CD4-positive, alpha-beta T cell treated with Interleukin-10 for 1 hour (primary cell): ENCODE results near the gene SMIM45.
A peak's percentile ranks its signal among the peaks of the same experiment; 100 is the strongest.
"Not testable (repeated sequence)": the region's sequence is repeated elsewhere in the genome, so short reads cannot be mapped to it uniquely, and the experiment has no call there.

Experiments
- DNase-seq: peaks from one replicate; pipeline ENCODE4 v3.0.0-alpha.2; 2020

The SMIM45 gene

DNA sequence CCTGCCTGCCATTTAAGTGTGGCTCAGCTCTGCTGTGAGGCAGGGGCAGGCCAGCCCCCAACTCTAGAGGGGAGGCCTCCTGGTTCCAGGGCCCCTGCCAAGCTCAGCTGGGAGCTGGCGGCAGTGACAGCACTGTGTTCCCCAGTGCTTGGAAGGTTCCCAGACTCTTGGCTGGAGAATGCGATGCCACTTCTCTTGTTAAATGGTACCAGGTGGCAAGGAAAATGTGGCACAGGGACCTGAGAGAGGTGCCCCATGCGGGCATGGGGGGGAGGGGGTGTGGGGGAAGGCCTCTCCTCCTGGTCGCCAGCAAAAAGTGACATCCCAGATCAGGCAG is 17.0 kb upstream of the SMIM45 start:
- no peak for DNase-seq

DNA sequence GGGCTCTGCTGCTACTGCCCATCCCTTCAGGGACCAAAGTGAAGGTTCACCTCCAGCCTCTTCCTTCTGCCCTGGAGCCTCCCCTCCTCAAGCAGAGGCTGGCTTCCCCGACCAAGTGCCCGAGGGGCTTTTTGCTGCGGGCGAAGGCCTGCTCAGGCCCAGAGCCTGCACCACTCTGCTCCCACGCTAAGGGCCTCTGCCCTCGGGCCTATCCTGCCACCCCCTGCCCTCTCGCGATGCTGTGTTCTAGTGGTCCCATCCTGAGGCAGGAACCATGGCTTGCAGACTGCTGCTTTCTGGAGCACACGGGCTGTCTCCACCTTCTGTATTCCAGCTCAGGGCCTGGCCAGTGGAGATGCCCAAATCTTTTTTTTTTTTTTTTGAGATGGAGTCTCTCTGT is 16.4 kb upstream of the SMIM45 start:
- no peak for DNase-seq

GRCh38 chr22:41936894-41937169 is 15.1 kb upstream of the SMIM45 start:
- no peak for DNase-seq

- peak; percentile 98 for DNase-seq
Observed at GRCh38 chr22:41939981-41940831, 11.7 kb upstream of the SMIM45 start.

GRCh38 chr22:41940832-41941765 is 10.9 kb upstream of the SMIM45 start:
- DNase-seq = peak; percentile 92

DNA sequence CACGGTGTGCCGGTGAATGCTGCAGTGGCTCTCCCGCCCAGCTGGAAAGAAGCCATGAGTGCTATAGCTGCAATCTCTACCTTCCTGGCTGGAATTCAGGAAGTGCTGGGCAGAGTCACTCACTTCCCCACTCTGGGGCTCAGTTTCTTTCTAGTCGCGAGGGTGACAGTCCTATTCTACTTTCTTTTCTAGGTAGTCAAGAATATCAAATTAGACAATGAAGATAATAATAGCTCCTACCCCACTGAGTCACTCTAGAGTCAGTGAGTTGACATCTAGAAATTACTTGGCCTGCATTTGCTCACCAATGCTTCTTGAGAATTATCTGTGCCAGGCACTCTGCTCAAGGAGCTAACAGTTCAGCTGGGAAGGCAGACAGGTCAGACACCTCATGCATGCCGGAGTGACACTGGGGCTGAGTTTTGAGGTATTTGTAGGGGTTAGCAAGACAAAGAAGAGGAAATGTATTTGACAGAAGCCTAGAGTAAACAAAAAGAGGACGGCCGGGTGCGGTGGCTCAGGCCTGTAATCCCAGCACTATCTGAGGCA is 8.2 kb upstream of the SMIM45 start:
- DNase-seq = no peak

DNA sequence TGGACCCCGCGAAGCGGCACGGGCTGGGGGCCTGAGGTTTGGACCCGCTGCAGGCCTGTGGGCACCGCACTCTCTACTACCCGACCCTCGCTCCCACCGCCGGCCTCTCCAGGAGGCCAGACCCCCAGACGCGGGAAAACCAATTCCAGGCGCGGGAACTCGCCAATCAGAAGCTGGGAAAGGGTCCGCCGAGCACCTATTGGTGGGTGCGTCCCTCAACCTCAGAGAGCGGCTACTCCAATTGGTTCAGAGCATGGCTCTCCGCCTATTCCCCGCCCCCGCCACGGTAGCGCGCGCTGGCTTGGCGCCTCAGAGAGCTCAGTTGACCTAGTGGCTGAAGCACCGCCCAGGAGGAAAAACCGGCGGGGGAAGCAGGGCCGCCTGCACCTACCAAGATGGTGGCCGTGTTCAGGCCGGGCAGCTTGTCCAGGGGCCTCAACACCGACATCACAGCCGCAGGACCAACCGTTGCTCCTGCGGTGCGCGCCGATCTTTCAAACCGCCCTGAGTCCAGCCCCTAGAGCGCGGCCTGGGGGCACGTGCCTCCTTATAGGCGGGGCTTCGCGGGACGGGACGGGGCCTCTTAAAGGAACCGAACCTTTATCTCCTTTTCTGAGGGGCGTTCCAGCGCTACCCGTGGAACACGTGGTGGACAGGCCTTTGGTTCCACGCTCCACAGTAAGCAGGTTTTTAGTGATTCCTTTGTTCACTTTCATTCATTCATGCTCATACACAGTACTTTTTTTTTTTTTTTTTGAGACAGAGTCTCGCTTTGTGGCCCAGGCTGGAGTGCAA is 5.1 kb upstream of the SMIM45 start, which contains the start of gene CENPM:
CENPM (minus strand) TSS at position 524 of the 795 bp plus-strand sequence; CDS start at position 448, 76 bp downstream.
- peak; percentile 88 for DNase-seq

GRCh38 chr22:41947424-41948080 is 4.4 kb upstream of the SMIM45 start:
- DNase-seq = no peak

DNA sequence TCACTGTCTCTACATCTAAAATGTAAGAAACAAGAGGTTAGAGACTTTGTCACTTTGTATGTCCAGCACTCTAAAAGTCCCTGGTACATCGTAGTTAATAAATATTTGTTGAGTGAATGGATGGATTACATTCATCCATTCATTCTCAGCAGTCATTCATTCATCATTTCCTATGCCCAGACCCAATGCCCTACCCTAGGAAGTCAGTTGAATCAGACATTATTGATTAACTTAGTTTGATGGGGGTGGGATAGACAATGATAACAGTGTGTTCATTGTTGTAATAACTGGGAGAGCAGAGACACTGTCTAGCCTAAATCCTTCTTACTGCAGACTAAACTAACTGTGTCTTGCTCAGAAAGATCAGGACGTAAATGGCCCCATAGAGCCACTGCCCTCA is 3.8 kb upstream of the SMIM45 start:
- no peak for DNase-seq

GRCh38 chr22:41948928-41949296 is 3.0 kb upstream of the SMIM45 start:
- not testable (repeated sequence) for DNase-seq

GRCh38 chr22:41949297-41949965 is 2.5 kb upstream of the SMIM45 start:
- no peak for DNase-seq

GRCh38 chr22:41952713-41953112 is 763 bp downstream of the SMIM45 start:
- DNase-seq = no peak

GRCh38 chr22:41957941-41958556 is 6.1 kb downstream of the SMIM45 start:
- DNase-seq = no peak

- no peak for DNase-seq
Observed at GRCh38 chr22:41963453-41964111, 11.6 kb downstream of the SMIM45 start.

GRCh38 chr22:41964112-41964491 is 12.2 kb downstream of the SMIM45 start:
- DNase-seq = no peak

- no peak for DNase-seq
Observed at GRCh38 chr22:41966225-41966606, 14.3 kb downstream of the SMIM45 start.

- DNase-seq = peak; percentile 67
Observed at GRCh38 chr22:41966607-41967240, 14.8 kb downstream of the SMIM45 start.

- DNase-seq = no peak
Observed at GRCh38 chr22:41968601-41969000, 16.7 kb downstream of the SMIM45 start.

- no peak for DNase-seq
Observed at GRCh38 chr22:41969110-41969646, 17.2 kb downstream of the SMIM45 start, which contains the start of gene SEPTIN3. TSS of gene SEPTIN3 (plus strand) at chr22:41969443. CDS start at chr22:41971493, 2,050 bp downstream.

GRCh38 chr22:41970601-41971000 is 18.7 kb downstream of the SMIM45 start:
- no peak for DNase-seq
